Body of pancreas (tissue), 4 donors: ENCODE data around the gene BTBD1.

Experiments used
- CTCF ChIP-seq, 7 experiments: fragments of 450-650 bp in 4 of 7; fragments of 200-600 bp in 3 of 7; sonication (generic) in 3 of 7; IDR thresholded peaks; one replicate each; pipeline ENCODE4 v1.5.1; 2016 to 2019; ENCODE audit warnings: antibody characterized with exemption in 7 of 7
- POLR2A ChIP-seq, 3 donors: fragments of 450-650 bp; IDR thresholded peaks; one replicate each; pipeline ENCODE4 v1.6.1; 2016; ENCODE audit warnings: antibody characterized with exemption in 3 of 3, mild to moderate bottlenecking in 2 of 3

GRCh38 chr15:83066734-83067637 lies at the start of gene BTBD1:
- TF ChIP-seq CTCF (IDR thresholded peaks at IDR 0.05) = peak in 2 of 7 experiments; percentile 22 to 35
- TF ChIP-seq POLR2A (IDR thresholded peaks at IDR 0.05) = peak; percentile 87 to 89 (median 88)
